ENCODE results near the gene IL20RA.

- TF ChIP-seq POLR2A (IDR thresholded peaks at IDR 0.05) = no peak
- TF ChIP-seq POLR2AphosphoS5 (IDR thresholded peaks at IDR 0.05; ENCODE audit: insufficient read depth in 1 of 2, low read depth in 1 of 2) = no peak
- no peak for TF ChIP-seq CTCF (IDR thresholded peaks at IDR 0.05)
Observed at GRCh38 chr6:137049095-137049494, 4.3 kb upstream of the IL20RA start.

All from vagina (tissue), 2 donors.